ENCODE data around the gene ZP2.
A peak's percentile ranks its signal among the peaks of the same experiment; 100 is the strongest.
"Not testable (repeated sequence)": the region's sequence is repeated elsewhere in the genome, so short reads cannot be mapped to it uniquely, and the experiment has no call there.

The ZP2 gene

DNA sequence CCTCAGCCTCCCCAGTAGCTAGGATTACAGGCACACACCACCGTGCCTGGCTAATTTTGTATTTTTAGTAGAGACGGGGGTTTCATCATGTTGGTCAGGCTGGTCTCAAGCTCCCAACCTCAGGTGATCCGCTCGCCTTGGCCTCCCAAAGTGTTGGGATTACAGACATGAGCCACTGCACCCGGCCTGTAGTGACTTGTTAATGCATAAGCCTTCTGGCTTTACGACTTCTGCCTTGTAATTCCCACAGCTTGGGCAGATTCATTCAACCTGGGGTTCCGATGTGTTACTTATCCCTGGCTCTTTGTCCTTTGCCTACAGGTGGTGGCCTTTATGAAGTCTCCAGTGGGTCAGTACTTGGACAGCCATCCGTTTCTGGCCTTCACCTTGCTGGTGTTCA, 41.3 kb downstream of the ZP2 start:
- not testable (repeated sequence) for DNase-seq (ENCODE audit: low read depth)

DNA sequence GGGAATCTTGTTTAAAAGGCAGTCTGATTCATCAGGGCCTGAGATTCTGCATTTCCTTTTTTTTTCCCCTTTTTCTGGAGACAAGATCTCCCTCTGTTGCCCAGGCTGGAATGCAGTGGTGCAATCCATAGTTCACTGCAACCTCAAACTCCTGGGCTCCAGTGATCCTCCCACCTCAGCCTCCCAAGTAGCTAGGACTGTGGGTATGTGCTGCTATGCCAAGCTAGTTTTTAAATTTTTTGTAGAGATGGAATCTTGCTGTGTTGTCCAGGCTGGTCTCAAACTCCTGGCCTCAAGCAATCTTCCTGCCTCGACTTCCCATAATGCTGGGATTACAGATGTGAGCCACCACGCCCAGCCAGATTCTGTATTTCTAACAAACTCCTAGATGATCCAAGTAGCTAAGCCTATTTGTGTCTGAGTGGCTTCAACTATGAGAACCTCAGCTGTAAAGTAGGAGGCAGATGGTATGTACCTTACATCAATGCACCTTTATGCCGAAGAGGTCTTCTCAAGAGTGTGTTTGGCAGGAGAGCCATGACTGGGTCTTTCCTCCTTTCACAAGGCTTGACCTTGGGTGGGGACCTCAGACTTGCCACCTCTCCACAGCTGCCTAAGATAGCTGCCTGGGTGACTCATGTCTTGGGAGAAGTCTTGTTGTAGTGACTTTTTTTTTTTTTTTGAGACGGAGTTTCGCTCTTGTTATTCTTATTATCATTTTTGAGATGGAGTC, 42.0 kb downstream of the ZP2 start:
- DNase-seq (ENCODE audit: low read depth), result peak; percentile 33

DNA sequence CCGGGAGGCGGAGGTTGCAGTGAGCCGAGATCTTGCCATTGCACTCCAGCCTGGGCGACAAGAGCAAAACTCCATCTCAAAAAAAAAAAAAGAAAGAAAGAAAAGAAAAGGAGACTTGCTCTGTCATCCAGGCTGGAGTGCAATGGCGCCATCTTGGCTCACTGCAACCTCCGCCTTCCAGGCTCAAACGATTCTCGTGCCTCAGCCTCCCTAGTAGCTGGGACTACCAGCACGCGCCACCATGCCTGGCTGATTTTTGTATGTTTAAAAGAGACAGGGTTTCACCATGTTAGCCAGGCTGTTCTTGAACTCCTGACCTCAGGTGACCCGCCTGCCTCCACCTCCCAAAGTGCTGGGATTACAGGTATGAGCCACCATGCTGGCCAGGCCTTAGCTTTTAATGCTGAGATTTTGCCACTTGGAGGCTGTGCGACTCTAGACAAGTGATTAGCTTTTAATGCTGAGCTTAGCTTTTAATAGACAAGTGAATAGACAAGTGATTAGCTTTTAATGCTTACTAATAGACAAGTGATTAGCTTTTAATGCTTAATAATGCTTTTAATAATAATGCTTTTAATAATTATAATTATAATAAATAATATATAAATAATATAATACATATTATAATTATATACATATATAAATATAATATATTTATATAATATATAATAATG, 43.3 kb downstream of the ZP2 start:
- no peak for DNase-seq (ENCODE audit: low read depth)

DNA sequence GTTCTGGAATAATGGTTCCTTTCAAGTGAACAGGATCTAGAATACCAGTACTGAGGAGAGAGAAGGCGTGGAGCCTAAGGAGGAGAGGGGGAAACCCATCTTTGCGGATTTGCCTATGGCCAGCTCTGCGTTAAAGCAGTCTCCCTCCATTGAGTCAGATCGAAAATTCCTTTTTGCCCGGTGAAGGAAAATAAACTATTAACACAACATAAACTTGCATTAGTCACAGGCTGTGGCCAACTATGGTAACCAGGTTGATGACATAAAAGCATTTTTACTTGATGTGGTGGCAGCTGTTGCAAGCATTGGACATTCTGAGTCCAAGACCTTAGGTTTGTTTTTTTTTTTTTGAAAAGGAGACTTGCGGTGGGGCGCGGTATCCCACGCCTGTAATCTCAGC, 44.0 kb downstream of the ZP2 start:
- DNase-seq (ENCODE audit: low read depth), result peak; percentile 91

DNA sequence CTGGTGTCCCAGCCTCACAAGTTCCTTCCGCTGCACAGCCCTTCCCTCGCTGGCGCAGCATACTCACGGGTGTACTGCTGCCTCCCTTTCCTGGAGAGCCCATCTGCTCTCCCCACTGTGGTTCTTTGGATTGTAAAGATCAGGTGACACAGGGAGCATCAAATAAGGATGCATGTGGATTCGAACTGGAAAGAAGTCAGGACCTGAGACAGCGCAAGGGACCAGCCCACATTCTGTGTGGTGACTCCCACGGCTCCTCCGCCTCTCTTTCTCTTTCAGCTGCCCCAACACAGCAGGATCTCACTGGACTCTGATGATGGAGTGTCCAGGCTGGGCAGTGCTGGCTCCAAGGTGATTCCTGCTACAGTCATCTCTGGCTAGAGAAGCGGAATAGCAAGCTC, 44.8 kb downstream of the ZP2 start:
- DNase-seq (ENCODE audit: low read depth), result peak; percentile 50

DNA sequence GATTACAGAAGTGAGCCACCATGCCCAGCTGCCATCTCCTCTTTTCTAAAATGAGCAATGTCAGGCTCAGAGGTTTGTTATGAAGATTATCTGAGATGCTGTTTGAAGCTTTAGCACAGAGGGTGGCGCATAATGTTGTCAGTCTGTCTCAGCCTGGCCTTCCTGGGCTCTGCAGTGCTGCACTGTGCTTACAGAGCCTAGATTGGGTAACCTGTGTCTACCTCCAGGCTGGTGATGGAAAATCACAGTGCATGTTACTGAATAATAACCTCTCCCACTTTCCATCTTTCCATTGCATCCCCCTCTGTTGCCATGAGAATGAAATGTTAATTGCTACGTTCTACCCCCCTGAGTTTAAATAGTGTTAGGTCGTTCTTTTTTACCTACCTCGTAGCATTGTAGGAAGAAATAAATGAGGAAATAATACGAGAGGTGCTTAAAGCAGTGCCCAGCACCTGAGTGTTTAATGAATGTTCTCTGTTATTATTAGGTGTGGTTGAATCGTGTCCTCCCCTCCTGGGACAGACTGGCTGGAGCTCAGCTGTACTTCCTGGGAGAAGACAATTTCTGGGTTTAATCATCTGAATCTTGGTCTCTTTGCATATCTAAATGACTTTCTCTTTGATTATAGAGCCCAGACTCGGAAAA, 46.7 kb downstream of the ZP2 start:
- DNase-seq (ENCODE audit: low read depth), result no peak

DNA sequence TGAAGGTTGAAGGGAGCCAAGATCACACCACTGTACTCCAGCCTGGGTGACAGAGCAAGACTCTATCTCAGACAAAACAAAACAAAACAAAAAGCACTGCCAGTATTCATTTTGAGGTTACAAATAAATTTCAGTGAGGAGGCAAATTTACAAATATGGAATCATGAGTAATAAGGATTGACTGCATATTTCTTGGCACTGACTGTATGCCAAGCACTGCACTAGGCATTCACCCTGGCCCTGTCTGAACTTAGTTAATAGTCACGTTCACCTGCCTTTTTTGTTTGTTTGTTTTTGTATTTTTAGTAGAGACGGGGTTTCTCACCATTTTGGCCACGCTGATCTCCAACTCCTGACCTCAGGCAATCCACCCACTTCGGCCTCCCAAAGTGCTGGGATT, 47.8 kb downstream of the ZP2 start:
- no peak for DNase-seq (ENCODE audit: low read depth)

DNA sequence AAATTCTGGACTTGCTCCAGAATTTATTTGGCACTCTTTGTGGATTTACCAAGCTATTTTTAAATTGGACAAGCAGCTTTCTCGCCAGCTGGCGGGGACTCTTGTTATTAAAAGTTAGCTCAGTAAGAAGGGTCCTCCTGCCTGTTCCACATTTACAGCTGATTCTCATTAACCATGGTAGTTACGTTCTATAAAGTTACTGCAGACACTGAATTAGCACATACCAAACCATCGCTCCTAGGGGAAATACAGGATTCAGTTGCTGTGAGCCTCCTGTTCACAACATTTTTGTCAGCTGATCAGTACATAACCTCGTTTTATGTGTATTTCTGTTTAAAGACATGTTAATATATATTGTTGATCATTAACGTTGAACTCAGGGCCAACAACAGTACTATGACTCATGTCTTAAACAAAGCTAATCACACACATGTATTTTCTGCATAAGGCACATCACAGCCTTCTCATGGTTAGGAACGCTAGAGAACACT, 48.7 kb downstream of the ZP2 start:
- no peak for DNase-seq (ENCODE audit: low read depth)

DNA sequence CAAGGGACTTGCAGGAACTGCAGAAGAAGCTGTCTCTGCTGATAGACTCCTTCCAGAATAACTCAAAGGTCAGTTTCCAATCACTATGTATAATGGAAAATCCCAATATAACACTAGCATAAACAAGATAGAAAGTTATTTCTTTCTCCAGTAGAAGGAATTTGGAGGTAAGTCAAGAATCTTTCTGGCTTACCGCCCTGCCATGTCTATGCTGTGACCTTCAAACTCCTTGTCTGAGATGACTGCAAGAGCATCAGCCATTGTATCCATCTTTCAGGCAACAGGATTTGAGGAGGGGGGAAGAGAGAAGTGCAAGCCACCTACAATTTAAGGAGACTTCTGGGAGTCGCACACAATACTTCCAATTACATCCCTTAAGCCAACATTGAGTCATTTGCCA, 50.2 kb downstream of the ZP2 start:
- no peak for DNase-seq (ENCODE audit: low read depth)

DNA sequence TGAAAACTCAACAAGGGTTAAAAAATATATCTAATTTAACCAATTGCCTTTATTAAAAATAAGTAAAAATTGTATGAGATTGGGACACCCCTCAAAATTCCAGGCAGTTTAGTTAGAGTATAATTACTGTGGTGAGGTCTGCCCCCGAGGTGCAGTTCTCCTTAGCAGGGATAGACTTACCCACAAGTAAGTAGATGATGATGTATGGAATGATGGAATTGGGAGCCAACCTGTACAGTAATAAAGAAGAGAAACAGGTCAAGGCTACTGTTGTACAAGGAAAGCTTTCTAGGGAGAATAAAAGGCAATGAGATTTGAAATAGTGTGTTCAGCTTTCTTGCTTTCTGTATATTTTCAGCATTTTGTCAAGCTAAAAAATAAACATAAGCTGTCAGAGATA, 51.1 kb downstream of the ZP2 start:
- DNase-seq (ENCODE audit: low read depth), result no peak

DNA sequence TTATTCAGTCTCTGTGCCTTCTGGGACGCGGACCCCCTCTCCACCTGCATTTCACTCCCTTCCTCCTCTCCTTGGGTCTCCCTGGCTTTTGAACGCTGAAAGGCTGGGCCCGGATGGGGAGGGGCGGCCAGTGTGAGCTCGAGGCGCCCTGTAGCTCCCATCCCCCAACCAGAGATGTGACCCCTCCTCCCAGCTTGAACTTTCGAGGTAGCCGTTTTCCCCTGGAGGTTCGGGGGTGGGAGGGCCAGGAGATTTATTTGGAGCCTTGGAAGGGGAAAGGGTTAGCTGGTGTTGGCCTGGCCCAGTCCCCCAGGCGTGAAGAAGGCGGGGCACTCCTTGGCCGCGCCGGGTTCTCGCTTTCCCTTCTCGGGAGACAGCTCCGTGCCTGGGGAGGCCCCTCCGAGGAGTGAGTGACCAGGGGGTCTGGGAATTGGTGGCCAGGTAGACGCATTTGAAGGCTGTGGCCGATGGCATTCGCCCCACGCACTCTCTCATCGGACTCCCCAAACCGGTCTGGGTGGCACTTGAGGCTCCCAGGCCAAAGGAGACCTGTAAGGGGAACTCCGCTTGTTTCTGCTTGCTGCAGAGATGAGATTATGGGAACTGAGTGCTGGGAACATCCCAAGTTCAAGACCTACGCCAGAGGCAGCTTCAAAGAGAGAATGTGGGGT, 52.0 kb downstream of the ZP2 start:
- DNase-seq (ENCODE audit: low read depth), result no peak

DNA sequence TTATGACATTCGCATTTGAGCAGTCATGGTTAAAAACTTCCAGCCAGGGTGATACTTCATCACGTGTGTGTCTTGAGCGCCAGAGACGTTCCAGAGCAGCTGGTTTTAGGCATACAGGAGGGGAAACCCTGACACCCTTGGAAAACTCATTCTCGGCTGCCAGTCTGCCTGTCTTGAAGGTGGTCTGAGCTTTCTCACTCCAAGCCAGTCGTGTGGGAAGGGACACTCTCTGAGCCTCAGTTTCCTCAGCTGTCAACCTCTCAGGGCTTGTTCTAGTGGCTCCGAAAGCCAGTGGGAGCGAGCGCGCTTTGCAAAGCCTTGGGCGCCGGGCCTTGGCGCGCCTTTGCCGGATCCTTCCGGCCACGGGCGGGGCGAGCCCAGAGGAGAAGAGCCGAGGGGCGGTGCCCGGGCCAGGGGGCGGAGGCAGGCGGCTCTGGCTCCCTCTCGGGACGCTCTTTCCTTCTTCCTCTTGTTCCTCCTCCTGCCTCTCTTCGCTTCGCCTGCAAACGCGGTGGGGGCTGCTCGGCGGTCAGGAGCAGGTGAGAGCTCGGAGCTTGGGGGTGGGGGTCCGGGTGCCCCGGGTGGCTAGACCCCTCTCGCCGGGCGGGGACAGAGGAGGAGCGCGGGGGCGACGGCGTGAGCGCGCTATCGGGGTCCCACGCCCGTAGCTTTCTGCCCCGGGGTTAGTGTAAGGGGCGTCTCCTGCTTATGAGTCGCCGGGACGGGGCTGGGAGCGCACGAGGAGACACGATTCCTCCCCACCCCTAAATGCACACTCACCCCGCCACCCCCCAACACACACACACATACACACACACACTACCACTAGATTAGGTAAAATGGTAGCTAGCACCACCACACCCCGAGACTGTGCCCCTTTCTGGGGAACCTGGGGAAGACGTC, 52.9 kb downstream of the ZP2 start, which contains the start of gene LDAF1:
TSS of gene LDAF1 (plus strand) at position 467 of the 903 bp plus-strand sequence. CDS start 2,509 bp downstream, outside the sequence.
- peak; percentile 54 for DNase-seq (ENCODE audit: low read depth)

DNA sequence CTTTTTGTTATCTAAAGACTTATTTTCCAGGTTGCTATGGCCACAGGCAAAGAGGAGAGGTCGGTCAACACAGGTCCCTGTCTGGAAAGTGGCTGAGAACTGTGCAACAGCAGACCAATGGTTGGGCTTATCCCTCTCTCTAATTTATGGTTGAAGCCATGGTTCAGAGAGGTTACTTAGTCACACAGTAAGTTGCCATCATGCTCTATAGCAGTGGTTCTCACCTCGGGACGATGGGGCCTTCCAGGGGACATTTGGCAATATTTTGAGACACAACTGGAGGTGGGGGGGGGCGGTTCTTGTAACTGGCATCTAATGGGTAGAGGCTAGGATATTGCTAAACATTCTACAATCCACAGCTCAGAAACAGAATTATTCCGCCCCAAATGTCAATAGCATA, 53.7 kb downstream of the ZP2 start:
- DNase-seq (ENCODE audit: low read depth), result no peak

DNA sequence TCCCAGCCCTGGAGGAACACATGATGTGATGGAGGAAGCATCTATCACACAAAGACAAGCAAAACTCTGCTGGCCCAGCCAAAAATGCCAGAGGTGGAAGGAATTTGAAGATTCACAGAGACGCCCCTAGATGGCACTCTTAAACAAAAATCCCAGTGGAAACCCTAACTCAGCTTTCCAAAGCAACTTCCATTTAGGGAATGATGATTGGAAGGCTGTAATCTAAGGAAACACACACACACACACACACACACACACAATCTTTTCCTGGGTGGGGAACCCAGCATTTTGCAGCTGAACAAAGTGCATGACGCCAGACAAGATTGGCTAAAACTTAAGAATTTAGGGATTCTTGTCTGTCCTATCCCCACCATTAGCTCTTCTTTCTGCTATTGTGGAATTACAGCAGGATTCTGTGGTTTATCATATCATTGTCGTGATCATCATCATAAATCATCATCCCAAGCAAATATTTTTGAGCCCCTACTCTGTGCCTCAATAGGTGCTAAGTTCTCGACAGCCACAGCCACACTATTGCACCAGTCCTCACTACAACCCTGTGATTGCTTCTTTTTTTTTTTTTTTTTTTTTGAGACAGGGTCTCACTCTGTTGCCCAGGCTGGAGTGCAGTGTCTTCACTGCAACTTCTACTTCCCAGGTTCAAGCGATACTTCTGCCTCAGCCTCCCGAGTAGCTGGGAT, 54.5 kb downstream of the ZP2 start:
- peak; percentile 82 for DNase-seq (ENCODE audit: low read depth)

DNA sequence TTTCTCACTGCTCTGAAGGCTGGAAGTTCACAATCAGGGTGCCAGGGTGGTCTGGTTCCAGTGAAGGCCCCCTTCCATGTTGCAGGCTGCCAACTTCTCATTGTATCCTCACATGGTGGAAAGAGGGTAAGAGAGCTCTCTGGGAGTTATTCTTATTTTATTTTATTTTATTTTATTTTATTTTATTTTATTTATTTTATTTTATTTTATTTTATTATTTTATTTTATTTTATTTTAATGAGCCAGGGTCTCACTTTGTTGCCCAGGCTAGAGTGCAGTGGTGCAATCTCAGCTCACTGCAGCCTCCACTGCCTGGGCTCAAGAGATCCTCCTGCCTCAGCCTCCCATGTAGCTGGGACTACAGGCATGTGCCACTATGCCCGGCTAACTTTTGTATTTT, 55.4 kb downstream of the ZP2 start:
- not testable (repeated sequence) for DNase-seq (ENCODE audit: low read depth)

DNA sequence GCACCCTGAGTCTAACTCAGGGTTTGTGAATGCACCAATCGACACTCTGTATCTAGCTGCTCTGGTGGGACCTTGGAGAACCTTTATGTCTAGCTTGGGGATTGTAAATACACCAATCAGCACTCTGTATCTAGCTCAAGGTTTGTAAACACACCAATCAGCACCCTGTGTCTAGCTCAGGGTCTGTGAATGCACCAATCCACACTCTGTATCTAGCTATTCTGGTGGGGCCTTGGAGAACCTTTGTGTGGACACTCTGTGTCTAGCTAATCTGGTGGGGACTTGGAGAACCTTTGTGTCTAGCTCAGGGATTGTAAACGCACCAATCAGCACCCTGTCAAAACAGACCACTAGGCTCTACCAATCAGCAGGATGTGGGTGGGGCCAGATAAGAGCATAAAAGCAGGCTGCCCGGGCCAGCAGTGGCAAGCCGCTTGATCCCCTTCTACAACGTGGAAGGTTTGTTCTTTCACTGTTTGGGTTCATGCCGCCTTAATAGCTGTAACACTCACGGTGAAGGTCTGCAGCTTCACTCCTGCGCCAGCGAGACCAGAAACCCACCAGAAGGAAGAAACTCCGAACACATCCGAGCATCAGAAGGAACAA, 58.1 kb downstream of the ZP2 start:
- DNase-seq (ENCODE audit: low read depth), result not testable (repeated sequence)

DNA sequence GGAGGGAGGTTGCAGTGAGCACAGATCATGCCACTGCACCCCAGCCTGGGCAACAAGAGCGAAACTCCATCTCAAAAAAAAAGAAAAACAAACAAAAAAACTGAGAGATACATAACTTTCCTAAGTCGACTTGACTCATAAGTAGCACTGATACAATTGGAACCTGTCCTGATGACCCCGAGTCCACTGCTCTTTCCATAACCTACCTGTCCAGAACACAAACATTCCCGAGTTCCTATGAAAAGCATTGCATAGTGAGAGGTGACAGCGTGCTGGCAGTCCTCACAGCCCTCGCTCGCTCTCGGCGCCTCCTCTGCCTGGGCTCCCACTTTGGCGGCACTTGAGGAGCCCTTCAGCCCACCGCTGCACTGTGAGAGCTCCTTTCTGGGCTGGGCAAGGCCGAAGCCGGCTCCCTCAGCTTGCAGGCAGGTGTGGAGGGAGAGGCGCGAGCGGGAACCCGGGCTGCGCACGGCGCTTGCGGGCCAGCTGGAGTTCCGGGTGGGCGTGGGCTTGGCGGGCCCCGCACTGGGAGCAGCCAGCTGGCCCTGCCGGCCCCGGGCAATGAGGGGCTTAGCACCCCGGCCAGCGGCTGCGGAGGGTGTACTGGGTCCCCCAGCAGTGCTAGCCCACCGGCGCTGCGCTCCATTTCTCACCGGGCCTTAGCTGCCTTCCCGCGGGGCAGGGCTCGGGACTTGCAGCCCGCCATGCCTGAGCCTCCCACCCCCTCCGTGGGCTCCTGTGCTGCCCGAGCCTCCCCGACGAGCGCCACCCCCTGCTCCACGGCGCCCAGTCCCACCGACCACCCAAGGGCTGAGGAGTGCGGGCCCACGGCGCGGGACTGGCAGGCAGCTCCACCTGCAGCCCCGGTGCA, 59.0 kb downstream of the ZP2 start:
- not testable (repeated sequence) for DNase-seq (ENCODE audit: low read depth)

DNA sequence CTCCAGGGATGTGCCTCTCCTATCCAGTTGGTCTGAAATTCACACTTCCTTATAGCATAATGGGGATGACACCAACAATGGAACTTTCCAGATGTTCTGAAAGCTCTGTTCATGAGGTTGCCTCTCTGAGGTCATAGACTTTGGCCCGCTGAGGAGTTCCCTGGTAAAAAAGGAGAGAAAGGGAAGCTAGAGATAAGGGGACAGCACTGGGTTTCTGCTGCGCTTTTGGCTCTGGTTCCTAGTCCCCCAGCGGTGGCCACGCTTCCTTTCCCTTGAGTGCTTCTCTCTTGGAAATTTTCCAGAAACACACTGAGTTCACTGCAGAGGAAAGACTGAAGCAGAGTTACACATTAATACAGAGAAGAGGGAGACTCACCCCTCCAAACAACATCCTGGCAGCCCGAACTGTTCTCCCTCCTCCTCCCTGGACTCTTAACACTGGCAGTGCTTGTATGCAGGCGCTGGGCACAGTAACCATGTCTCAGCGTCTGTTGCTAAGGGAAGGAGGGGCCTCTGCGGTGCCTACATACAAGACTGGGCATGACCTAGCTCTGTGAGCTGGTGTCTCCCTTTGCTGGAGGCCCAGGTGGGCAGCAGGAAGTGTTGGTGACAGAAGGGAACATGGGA, 60.9 kb downstream of the ZP2 start, which contains the start of gene DNAH3:
TSS of gene DNAH3 (minus strand) at position 472 of the 627 bp plus-strand sequence. CDS start 527 bp downstream, outside the sequence.
- no peak for DNase-seq (ENCODE audit: low read depth)
